Measurements from ENCODE around the gene XG. TPM values are rescaled to one million over a fixed set of nuclear protein-coding genes. Genes with fewer than 3 reads are reported as not detected.
"Not testable (repeated sequence)": the region's sequence is repeated elsewhere in the genome, so short reads cannot be mapped to it uniquely, and the experiment has no call there.

Gene XG
- under 1 TPM in 1 of 2 donors, not detected in 1; 0.26 TPM for total RNA-seq

- DNase-seq; ATAC-seq; intact Hi-C loops (cut with DNase I); H3K9me3 ChIP-seq; H3K36me3 ChIP-seq (replicated peaks in 1 of 2; ENCODE audit: insufficient read depth in 1 of 2, low read depth in 2 of 2); H3K27ac ChIP-seq; H3K27me3 ChIP-seq; H3K4me3 ChIP-seq; H3K4me1 ChIP-seq: not testable (repeated sequence)
- 71 to 92% methylated on average over 4 to 11 of the region's 11 CpGs for whole genome bisulfite sequencing, 2 donors
Observed at GRCh38 chrX:2751874-2752300, at the start of gene XG. Gene XG, plus strand, starts transcription at chrX:2752040. Its CDS starts 235 bp downstream, at chrX:2752275.

- no peaks in the 10 kb centered on the region for H3K36me3 ChIP-seq (replicated peaks in 1 of 2; ENCODE audit: insufficient read depth in 1 of 2, low read depth in 2 of 2)
- 65 to 77% methylated on average over 13 to 14 of the region's 14 CpGs for WGBS, 2 donors
- intact Hi-C loops (cut with DNase I) = no loop called here
- H3K4me1 ChIP-seq = peaks cover 53% of the 10 kb centered on the region
- TF ChIP-seq CTCF (IDR thresholded peaks at IDR 0.05) (no peak), POLR2A (IDR thresholded peaks at IDR 0.05) (no peak)
- DNase-seq = no peak
- no peak for ATAC-seq
- peak overlapping the region in 2 of 4 donors; percentile 43 to 48 for H3K27ac ChIP-seq
- H3K9me3 ChIP-seq = no peaks in the 10 kb centered on the region
- H3K4me3 ChIP-seq = no peak overlapping the region
- no peaks in the 10 kb centered on the region for H3K27me3 ChIP-seq
Observed at GRCh38 chrX:2703991-2704369, 47.9 kb upstream of the XG start.

GRCh38 chrX:2705046-2705832, 46.6 kb upstream of the XG start:
- peak; percentile 48 for ATAC-seq

GRCh38 chrX:2707334-2707760, 44.5 kb upstream of the XG start:
- Histone ChIP-seq H3K36me3 (replicated peaks in 1 of 2; ENCODE audit: insufficient read depth in 1 of 2, low read depth in 2 of 2) (no peaks in the 10 kb centered on the region), H3K27me3 (no peaks in the 10 kb centered on the region), H3K27ac (peak overlapping the region in 1 of 4 donors; percentile 46), H3K4me3 (no peak overlapping the region), H3K4me1 (peaks cover 58% of the 10 kb centered on the region), H3K9me3 (no peaks in the 10 kb centered on the region)
- intact Hi-C loops (cut with DNase I) = no loop called here
- TF ChIP-seq POLR2A (IDR thresholded peaks at IDR 0.05) (no peak), CTCF (IDR thresholded peaks at IDR 0.05) (no peak)
- whole genome bisulfite sequencing, 2 donors = 43 to 60% methylated on average over 11 to 12 of the region's 12 CpGs
- peak; percentile 49 for ATAC-seq
- DNase-seq = peak; percentile 21 to 75 (median 40)

More at GRCh38 chrX:2705046-2705832, 46.6 kb upstream of the XG start:
- no peaks in the 10 kb centered on the region for H3K9me3 ChIP-seq
- H3K27me3 ChIP-seq = no peaks in the 10 kb centered on the region
- 63 to 68% methylated on average over 18 of the region's 18 CpGs for WGBS, 2 donors
- H3K4me3 ChIP-seq = no peak overlapping the region
- H3K4me1 ChIP-seq = peaks cover 64% of the 10 kb centered on the region
- peak overlapping the region in 2 of 4 donors; percentile 43 to 48 for H3K27ac ChIP-seq
- TF ChIP-seq POLR2A (IDR thresholded peaks at IDR 0.05) (no peak), CTCF (IDR thresholded peaks at IDR 0.05) (no peak)
- DNase-seq = peak; percentile 21 to 71 (median 30)
- intact Hi-C loops (cut with DNase I) = no loop called here
- no peaks in the 10 kb centered on the region for H3K36me3 ChIP-seq (replicated peaks in 1 of 2; ENCODE audit: insufficient read depth in 1 of 2, low read depth in 2 of 2)

- peaks cover 58% of the 10 kb centered on the region for H3K4me1 ChIP-seq
- 47 to 49% methylated on average over 6 of the region's 6 CpGs for WGBS, 2 donors
- no peak for ATAC-seq
Observed at GRCh38 chrX:2708021-2708420, 43.8 kb upstream of the XG start.

More at GRCh38 chrX:2708021-2708420, 43.8 kb upstream of the XG start:
- TF ChIP-seq CTCF (IDR thresholded peaks at IDR 0.05) = no peak
- TF ChIP-seq POLR2A (IDR thresholded peaks at IDR 0.05) = no peak
- Histone ChIP-seq H3K36me3 (replicated peaks in 1 of 2; ENCODE audit: insufficient read depth in 1 of 2, low read depth in 2 of 2) (no peaks in the 10 kb centered on the region), H3K27me3 (no peaks in the 10 kb centered on the region), H3K27ac (peak overlapping the region in 2 of 4 donors; percentile 13 to 21), H3K9me3 (no peaks in the 10 kb centered on the region), H3K4me3 (no peak overlapping the region)
- DNase-seq = no peak
- intact Hi-C loops (cut with DNase I) = no loop called here

Data from body of pancreas (tissue), 4 donors.